HEK293 (cell line): ENCODE results near the gene C1QB.
"Not testable (repeated sequence)": the region's sequence is repeated elsewhere in the genome, so short reads cannot be mapped to it uniquely, and the experiment has no call there.

ENCODE experiments used
- CTCF ChIA-PET: fragments of 350-600 bp; formaldehyde crosslinking; extraction: SDS; loops from one replicate; lab custom pipeline; 2021; ENCODE audit warnings: antibody characterized with exemption; lab: Yijun Ruan, JAX
- POLR2A ChIA-PET: fragments of 300-600 bp; formaldehyde crosslinking; extraction: SDS; loops from one replicate; lab custom pipeline; 2020; ENCODE audit warnings: antibody characterized with exemption, inconsistent platforms; lab: Yijun Ruan, JAX
- H3K27ac ChIP-seq: fragments of 200-500 bp; sonication (Bioruptor generic); 2 replicates; pipeline ENCODE4 v1.5.1; 2014; ENCODE audit warnings: low read depth, low read length, control low read depth, inconsistent platforms; ENCODE audit errors: extremely low read depth
- H3K36me3 ChIP-seq, 2 experiments: fragments of 200-500 bp in 1 of 2; sonication (Bioruptor generic) in 1 of 2; 1 replicate in 1 of 2; 2 replicates in 1 of 2; pipeline ENCODE4 v1.5.1; 2014 to 2017; ENCODE audit warnings: inconsistent platforms in 2 of 2, low read length in 2 of 2; ENCODE audit not compliant: control insufficient read depth in 2 of 2, insufficient read depth in 1 of 2
- H3K4me1 ChIP-seq: fragments of 200-500 bp; sonication (Bioruptor generic); 2 replicates; pipeline ENCODE4 v1.5.1; 2014; ENCODE audit warnings: mild to moderate bottlenecking, low read length, inconsistent platforms; ENCODE audit not compliant: control insufficient read depth, insufficient read depth
- H3K4me3 ChIP-seq: 2 replicates; pipeline ENCODE4 v1.5.1; 2011; ENCODE audit warnings: low read depth, mild to moderate bottlenecking, control low read depth, low read length, moderate library complexity
- H3K9me3 ChIP-seq: fragments of 200-500 bp; sonication (Bioruptor generic); 2 replicates; pipeline ENCODE4 v1.5.1; 2014; ENCODE audit warnings: low read depth, low read length, inconsistent platforms; ENCODE audit not compliant: control insufficient read depth, insufficient read depth
- GLIS1 ChIP-seq: fragments of 450-650 bp; formaldehyde crosslinking; IDR thresholded peaks from 2 replicates; pipeline ENCODE4 v1.5.1; 2016; ENCODE audit warnings: missing biosample characterization, missing genetic modification characterization
- KLF9 ChIP-seq: fragments of 450-650 bp; formaldehyde crosslinking; IDR thresholded peaks from 2 replicates; pipeline ENCODE4 v1.5.1; 2016; ENCODE audit warnings: missing biosample characterization, missing genetic modification characterization, low read depth
- ZBTB26 ChIP-seq: fragments of 450-650 bp; formaldehyde crosslinking; optimal IDR thresholded peaks from 2 replicates; pipeline ENCODE3; 2016; ENCODE audit warnings: missing biosample characterization, mild to moderate bottlenecking, missing genetic modification characterization
- ZFP41 ChIP-seq: fragments of 450-650 bp; formaldehyde crosslinking; IDR thresholded peaks from 2 replicates; pipeline ENCODE4 v1.5.1; 2016; ENCODE audit warnings: missing biosample characterization, missing genetic modification characterization, borderline replicate concordance
- ZNF114 ChIP-seq: fragments of 450-650 bp; formaldehyde crosslinking; IDR thresholded peaks from 2 replicates; pipeline ENCODE4 v1.5.0; 2017; ENCODE audit warnings: missing biosample characterization, missing genetic modification characterization
- ZNF354C ChIP-seq: fragments of 450-650 bp; formaldehyde crosslinking; IDR thresholded peaks from 2 replicates; pipeline ENCODE4 v1.5.1; 2016; ENCODE audit warnings: missing biosample characterization, missing genetic modification characterization, low read depth, borderline replicate concordance
- ZNF398 ChIP-seq: fragments of 450-650 bp; formaldehyde crosslinking; IDR thresholded peaks from 2 replicates; pipeline ENCODE4 v1.5.1; 2017; ENCODE audit warnings: missing biosample characterization, missing genetic modification characterization
- ZNF473 ChIP-seq: fragments of 450-650 bp; formaldehyde crosslinking; IDR thresholded peaks from 2 replicates; pipeline ENCODE4 v1.5.1; 2017; ENCODE audit warnings: missing biosample characterization, missing genetic modification characterization
- ZNF561 ChIP-seq: fragments of 450-650 bp; IDR thresholded peaks from 2 replicates; pipeline ENCODE4 v1.5.1; 2018; ENCODE audit warnings: missing biosample characterization, missing genetic modification characterization, borderline replicate concordance
- ZNF580 ChIP-seq: fragments of 450-650 bp; formaldehyde crosslinking; IDR thresholded peaks from 2 replicates; pipeline ENCODE4 v1.5.1; 2016; ENCODE audit warnings: missing biosample characterization, missing genetic modification characterization
- ZNF658 ChIP-seq: fragments of 450-650 bp; formaldehyde crosslinking; IDR thresholded peaks from 2 replicates; pipeline ENCODE4; 2016; ENCODE audit warnings: missing biosample characterization, missing genetic modification characterization
- ZNF670 ChIP-seq: fragments of 450-650 bp; formaldehyde crosslinking; IDR thresholded peaks from 2 replicates; pipeline ENCODE4 v1.5.1; 2016; ENCODE audit warnings: missing biosample characterization, missing genetic modification characterization, low read depth
- ZNF677 ChIP-seq: fragments of 450-650 bp; IDR thresholded peaks from 2 replicates; pipeline ENCODE4 v1.5.0; 2018; ENCODE audit warnings: missing biosample characterization, mild to moderate bottlenecking, missing genetic modification characterization, moderate library complexity
- ZNF707 ChIP-seq: fragments of 450-650 bp; formaldehyde crosslinking; IDR thresholded peaks from 2 replicates; pipeline ENCODE4 v1.5.1; 2016; ENCODE audit warnings: missing biosample characterization, missing genetic modification characterization
- ZNF785 ChIP-seq: fragments of 450-650 bp; formaldehyde crosslinking; IDR thresholded peaks from 2 replicates; pipeline ENCODE4 v1.5.1; 2016; ENCODE audit warnings: missing biosample characterization, missing genetic modification characterization
- ZSCAN5A ChIP-seq: fragments of 450-650 bp; formaldehyde crosslinking; IDR thresholded peaks from 2 replicates; pipeline ENCODE4 v1.5.1; 2016; ENCODE audit warnings: missing biosample characterization, missing genetic modification characterization
- TF ChIP-seq, protein P1 (sequence below): fragments of 450-650 bp; formaldehyde crosslinking; IDR thresholded peaks from 2 replicates; pipeline ENCODE4 v1.5.1; 2016; ENCODE audit warnings: missing biosample characterization, missing genetic modification characterization, borderline replicate concordance

C1QB gene

DNA sequence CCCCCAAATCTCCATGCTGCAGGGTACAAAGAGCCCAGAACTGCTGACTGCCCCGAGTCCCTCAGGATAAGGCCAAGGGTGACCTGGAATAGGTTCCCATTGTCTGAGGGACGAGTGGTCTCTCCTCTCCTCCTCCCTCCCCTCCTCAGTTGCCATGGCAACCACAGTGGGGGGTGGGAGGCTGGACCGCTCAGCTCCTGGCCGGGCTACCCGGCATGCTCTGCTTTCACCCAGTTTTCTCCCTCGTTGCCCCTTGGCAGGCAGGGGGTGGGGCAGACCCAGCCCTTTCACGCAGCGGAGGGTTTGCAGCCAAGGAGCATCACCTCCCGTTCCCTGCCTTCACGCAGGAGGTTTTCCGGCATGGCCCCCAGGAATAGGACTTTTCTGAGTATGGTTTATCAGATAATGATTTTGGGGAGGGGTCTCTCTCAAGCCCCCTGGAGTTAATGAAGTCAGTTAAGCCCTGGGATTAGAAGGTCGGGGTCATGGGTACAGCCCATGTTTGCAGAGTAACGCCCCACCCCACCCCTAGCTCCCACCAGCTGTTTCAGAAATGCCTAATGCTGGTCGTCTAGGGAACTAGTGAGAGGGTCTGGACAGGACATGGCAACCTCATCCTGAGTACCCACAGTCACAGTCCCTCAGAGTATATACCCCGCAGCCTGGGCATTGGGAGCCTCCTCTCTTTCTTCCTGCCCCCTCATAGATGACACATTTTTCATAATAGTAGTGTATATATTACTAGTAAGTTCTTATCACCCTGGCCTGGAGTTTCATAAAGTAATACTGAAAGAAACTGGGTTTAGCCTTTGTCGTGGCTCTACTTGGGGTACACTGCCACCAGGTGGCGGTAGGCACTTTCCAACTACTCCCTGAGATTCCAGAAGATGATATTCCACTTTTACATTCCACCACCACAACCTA is 20.7 kb downstream of the C1QB start (continued):
- TF ChIP-seq ZNF398 (tag by site-specific recombination) (no peak), ZBTB26 (tag by site-specific recombination) (no peak), GLIS1 (tag by site-specific recombination) (peak; percentile 23; the same call in 1 of the 2 replicates), ZNF658 (tag by site-specific recombination) (no peak)

GRCh38 chr1:22674410-22674749 is 21.3 kb downstream of the C1QB start:
- H3K4me1 ChIP-seq = no peaks in the 10 kb centered on the region
- H3K27ac ChIP-seq = no peak overlapping the region
- ChIA-PET POLR2A (interaction anchor here (0.6 kb wide), 1 partner anchor 89 kb away, joined by 3 read pairs; no protein-coding TSS in a partner anchor), CTCF (interaction anchor here (0.6 to 5.7 kb wide), 25 partner anchors 8 to 292 kb away, joined by 3 to 29 read pairs (median 4); no protein-coding TSS in a partner anchor)
- H3K4me3 ChIP-seq = no peak overlapping the region
- no peaks in the 10 kb centered on the region for H3K9me3 ChIP-seq
- no peaks in the 10 kb centered on the region for H3K36me3 ChIP-seq
- TF ChIP-seq ZSCAN5A (tag by site-specific recombination) (no peak), GLIS1 (tag by site-specific recombination) (no peak)

DNA sequence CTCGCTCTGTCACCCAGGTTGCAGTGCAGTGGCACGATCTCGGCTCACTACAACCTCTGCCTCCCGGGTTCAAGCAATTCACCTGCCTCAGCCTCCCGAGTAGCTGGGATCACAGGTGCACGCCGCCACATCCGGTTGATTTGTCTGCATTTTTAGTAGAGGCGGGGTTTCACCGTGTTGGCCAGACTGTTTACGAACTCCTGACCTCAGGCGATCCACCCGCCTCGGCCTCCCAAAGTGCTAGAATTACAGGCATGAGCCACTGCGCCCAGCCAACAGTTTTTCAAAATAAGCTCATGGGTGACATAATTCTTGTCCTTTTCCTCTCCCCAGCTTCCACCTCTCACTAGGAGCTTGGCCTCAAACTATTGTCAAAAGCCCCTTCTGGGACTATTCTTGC is 23.1 kb downstream of the C1QB start:
- CTCF ChIA-PET = interaction anchor here (0.7 to 5.7 kb wide), 8 partner anchors 9 to 288 kb away, joined by 3 to 29 read pairs (median 4); no protein-coding TSS in a partner anchor
- H3K27ac ChIP-seq, H3K9me3 ChIP-seq, POLR2A ChIA-PET, H3K4me1 ChIP-seq, H3K36me3 ChIP-seq, H3K4me3 ChIP-seq: not testable (repeated sequence)

DNA sequence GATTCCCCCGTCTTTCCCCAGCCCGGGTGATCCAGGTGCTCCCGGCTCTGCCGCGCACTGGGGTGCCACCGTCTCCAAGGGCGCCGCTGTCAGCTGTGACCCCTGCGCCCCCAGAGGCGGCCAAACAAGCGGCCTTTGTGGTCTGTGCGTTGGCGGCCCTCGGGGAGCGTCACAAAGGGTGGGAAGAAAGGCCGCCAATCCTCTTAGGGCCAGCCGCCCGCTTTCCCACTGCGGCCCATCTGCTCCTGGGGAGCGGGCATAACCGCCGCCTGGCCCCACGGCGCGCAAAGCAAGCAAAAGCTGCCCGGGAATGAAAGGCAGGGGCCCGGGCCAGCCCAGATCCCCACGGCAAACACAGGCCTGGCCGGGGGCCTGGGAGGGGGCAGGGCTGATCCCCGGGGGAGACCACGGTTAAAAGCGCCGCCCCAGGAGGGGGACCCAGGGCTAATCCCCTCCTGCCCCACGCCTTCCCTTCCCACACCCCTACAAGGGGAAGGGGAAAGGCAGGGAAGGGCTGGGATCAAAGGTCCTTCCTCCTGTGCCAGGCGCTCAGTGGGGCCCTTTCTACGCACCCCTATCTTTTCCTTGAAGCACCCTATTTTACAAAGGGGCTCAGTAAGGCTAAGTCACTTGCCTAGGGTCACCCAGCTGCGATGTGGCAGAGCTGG is 24.0 kb downstream of the C1QB start:
- Histone ChIP-seq H3K27ac (no peak overlapping the region), H3K4me1 (no peaks in the 10 kb centered on the region), H3K36me3 (no peaks in the 10 kb centered on the region), H3K4me3 (no peak overlapping the region), H3K9me3 (no peaks in the 10 kb centered on the region)
- ChIA-PET CTCF (interaction anchor here (0.6 to 4.3 kb wide), 5 partner anchors 31 to 586 kb away, joined by 3 to 22 read pairs (median 3); no protein-coding TSS in a partner anchor), POLR2A (no interaction called here)
- TF ChIP-seq KLF9 (tag by site-specific recombination) (no peak), ZNF785 (no peak), ZNF670 (no peak), ZNF580 (no peak), ZNF677 (tag by site-specific recombination) (no peak), ZFP41 (tag by site-specific recombination) (no peak), ZNF473 (tag by site-specific recombination) (no peak), ZNF114 (tag by site-specific recombination) (no peak), ZNF707 (tag by site-specific recombination) (no peak), ZNF561 (tag by site-specific recombination) (no peak), ZNF354C (tag by site-specific recombination) (no peak)
- TF ChIP-seq, protein P1, sequence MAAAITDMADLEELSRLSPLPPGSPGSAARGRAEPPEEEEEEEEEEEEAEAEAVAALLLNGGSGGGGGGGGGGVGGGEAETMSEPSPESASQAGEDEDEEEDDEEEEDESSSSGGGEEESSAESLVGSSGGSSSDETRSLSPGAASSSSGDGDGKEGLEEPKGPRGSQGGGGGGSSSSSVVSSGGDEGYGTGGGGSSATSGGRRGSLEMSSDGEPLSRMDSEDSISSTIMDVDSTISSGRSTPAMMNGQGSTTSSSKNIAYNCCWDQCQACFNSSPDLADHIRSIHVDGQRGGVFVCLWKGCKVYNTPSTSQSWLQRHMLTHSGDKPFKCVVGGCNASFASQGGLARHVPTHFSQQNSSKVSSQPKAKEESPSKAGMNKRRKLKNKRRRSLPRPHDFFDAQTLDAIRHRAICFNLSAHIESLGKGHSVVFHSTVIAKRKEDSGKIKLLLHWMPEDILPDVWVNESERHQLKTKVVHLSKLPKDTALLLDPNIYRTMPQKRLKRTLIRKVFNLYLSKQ (tag by site-specific recombination) = no peak
